Activated CD4-positive, alpha-beta T cell treated with anti-CD3 and anti-CD28 coated beads, Interleukin-2, amount 50 U/mL, for 1 hour (primary cell): ENCODE results near the gene NRARP.
"Not testable (repeated sequence)": the region's sequence is repeated elsewhere in the genome, so short reads cannot be mapped to it uniquely, and the experiment has no call there.

Source experiments
- DNase-seq: peaks from one replicate; pipeline ENCODE4 v3.0.0-alpha.2; 2020

The NRARP gene

GRCh38 chr9:137275588-137276472 lies 26.2 kb downstream of the NRARP start:
- no peak for DNase-seq

- no peak for DNase-seq
Observed at GRCh38 chr9:137275203-137275587, 26.9 kb downstream of the NRARP start.

- no peak for DNase-seq
Observed at GRCh38 chr9:137273611-137274320, 28.3 kb downstream of the NRARP start.

- no peak for DNase-seq
Observed at GRCh38 chr9:137273095-137273490, 29.0 kb downstream of the NRARP start.

GRCh38 chr9:137272241-137273094 lies 29.6 kb downstream of the NRARP start:
- DNase-seq = no peak

GRCh38 chr9:137271696-137272076 lies 30.4 kb downstream of the NRARP start:
- no peak for DNase-seq

- peak; percentile 19 for DNase-seq
Observed at GRCh38 chr9:137270929-137271695, 31.0 kb downstream of the NRARP start.

- no peak for DNase-seq
Observed at GRCh38 chr9:137269231-137269772, 32.8 kb downstream of the NRARP start.

GRCh38 chr9:137268538-137269201 lies 33.4 kb downstream of the NRARP start:
- DNase-seq = no peak

- DNase-seq = no peak
Observed at GRCh38 chr9:137267933-137268355, 34.1 kb downstream of the NRARP start.

- DNase-seq = no peak
Observed at GRCh38 chr9:137266585-137267453, 35.3 kb downstream of the NRARP start.

GRCh38 chr9:137266162-137266527 lies 35.9 kb downstream of the NRARP start:
- no peak for DNase-seq

- no peak for DNase-seq
Observed at GRCh38 chr9:137265496-137266161, 36.4 kb downstream of the NRARP start.

- DNase-seq = no peak
Observed at GRCh38 chr9:137264067-137264466, 38.0 kb downstream of the NRARP start.

GRCh38 chr9:137263506-137263905 lies 38.6 kb downstream of the NRARP start:
- no peak for DNase-seq

- no peak for DNase-seq
Observed at GRCh38 chr9:137262909-137263285, 39.2 kb downstream of the NRARP start.

- DNase-seq = not testable (repeated sequence)
Observed at GRCh38 chr9:137262173-137262908, 39.7 kb downstream of the NRARP start.

GRCh38 chr9:137256856-137257255 lies 45.2 kb downstream of the NRARP start:
- no peak for DNase-seq

- DNase-seq = no peak
Observed at GRCh38 chr9:137256362-137256761, 45.7 kb downstream of the NRARP start.
